ENCODE data around the gene ZNF474. TPM values are rescaled to one million over a fixed set of nuclear protein-coding genes. Genes with fewer than 3 reads are reported as not detected.
A peak's percentile ranks its signal among the peaks of the same experiment; 100 is the strongest.

Gene ZNF474
- total and polyA plus RNA-seq, 2 of the 8 experiments (the other 6 are each of a cell fraction or from before 2014, with no cell fraction given), result not detected

- H2BK12ac ChIP-seq (ENCODE audit: low read depth, low read length), result no peak overlapping the region
- H3K4ac ChIP-seq (replicated peaks; ENCODE audit: insufficient read length, low read depth, low read length), result no peak overlapping the region
- no peak overlapping the region for H3K27ac ChIP-seq (ENCODE audit: low read depth, low read length)
- no peak overlapping the region for H4K91ac ChIP-seq (replicated peaks; ENCODE audit: insufficient read length, low read length)
- H3K18ac ChIP-seq (ENCODE audit: extremely low read depth, low read length), result no peak overlapping the region
- no peak overlapping the region for H3K9ac ChIP-seq (replicated peaks in 1 of 4; ENCODE audit: extremely low read depth in 1 of 4, low read depth in 3 of 4, low read length in 3 of 4)
- H3K56ac ChIP-seq (replicated peaks; ENCODE audit: insufficient read length, low read depth, low read length), result no peak overlapping the region
- H3K9me3 ChIP-seq (ENCODE audit: insufficient read depth in 2 of 2, low read depth in 1 of 2, low read length in 1 of 2), result no peaks in the 10 kb centered on the region
- no peak overlapping the region for H2BK15ac ChIP-seq (ENCODE audit: low read length)
- peaks cover 0 to under 1% (median 0%) of the 10 kb centered on the region in 4 experiments; a peak in 1 of 7 replicates for H3K27me3 ChIP-seq (replicated peaks in 1 of 4; ENCODE audit: control insufficient read depth in 3 of 4, extremely low read depth in 1 of 4, insufficient read depth in 3 of 4, low read length in 3 of 4)
- no peak overlapping the region for H2BK5ac ChIP-seq (ENCODE audit: low read depth, low read length)
- no peak overlapping the region for H4K8ac ChIP-seq (ENCODE audit: extremely low read depth, insufficient read depth, low read length)
- no peak overlapping the region for H3K14ac ChIP-seq (ENCODE audit: insufficient read length)
- 77% methylated on average over 3 of the region's 3 CpGs; no CpG with 5 or more reads in 1 of the 2 experiments for WGBS, 2 experiments (ENCODE audit: extremely low coverage in 1 of 2, insufficient coverage in 1 of 2, insufficient read length in 1 of 2, insufficient replicate concordance in 2 of 2, low coverage in 1 of 2, low lambda C conversion rate in 2 of 2, missing lambda C conversion rate in 1 of 2)
- H3K23me2 ChIP-seq (ENCODE audit: low read depth, low read length), result no peaks in the 10 kb centered on the region
- H2BK20ac ChIP-seq (ENCODE audit: low read length), result no peak overlapping the region
- FAIRE-seq, result peak; percentile 60
- no peak overlapping the region for H3K4me3 ChIP-seq (ENCODE audit: extremely low read depth in 1 of 4, insufficient read depth in 2 of 4, low read depth in 3 of 4, low read length in 4 of 4)
- H3K4me2 ChIP-seq (ENCODE audit: insufficient read depth in 1 of 2, low read depth in 2 of 2, low read length in 2 of 2), result no peak overlapping the region
- CTCF ChIA-PET (ENCODE audit: partially characterized antibody), result interaction anchor here (0.6 to 4.1 kb wide), 6 partner anchors 9 to 710 kb away, joined by 3 to 28 read pairs (median 3); no protein-coding TSS in a partner anchor
- no peaks in the 10 kb centered on the region for H4K20me1 ChIP-seq (replicated peaks in 1 of 2; ENCODE audit: control insufficient read depth in 1 of 2, insufficient read depth in 2 of 2, low read length in 2 of 2)
- no peaks in the 10 kb centered on the region for H3K79me2 ChIP-seq (ENCODE audit: control insufficient read depth in 1 of 2, insufficient read depth in 2 of 2, low read length in 2 of 2)
- no peak for DNase-seq (ENCODE audit: low read depth in 1 of 2, low spot score in 2 of 2)
- no peak overlapping the region for H3K23ac ChIP-seq (ENCODE audit: insufficient read length)
- no peak overlapping the region for H2AK5ac ChIP-seq (ENCODE audit: low read depth, low read length)
- no peaks in the 10 kb centered on the region for H3K79me1 ChIP-seq (ENCODE audit: low read depth, low read length)
- H4K5ac ChIP-seq (ENCODE audit: insufficient read length, low read depth, low read length), result no peak overlapping the region
- H2BK120ac ChIP-seq (replicated peaks; ENCODE audit: low read depth, low read length), result no peak overlapping the region
- no peaks in the 10 kb centered on the region for H3K4me1 ChIP-seq (replicated peaks in 1 of 4; ENCODE audit: control insufficient read depth in 3 of 4, insufficient read depth in 4 of 4, low read length in 3 of 4)
- POLR2A ChIA-PET (ENCODE audit: partially characterized antibody), result no interaction called here
- peak overlapping the region; percentile 87; the same call in 1 of the 2 replicates for H2AFZ ChIP-seq (ENCODE audit: low read length)
- H3K36me3 ChIP-seq (ENCODE audit: control insufficient read depth in 2 of 4, insufficient read depth in 4 of 4, low read length in 3 of 4), result no peaks in the 10 kb centered on the region
- TF ChIP-seq PHF8 (conservative IDR thresholded peaks at IDR 0.05; ENCODE audit: low read depth, low read length), result no peak
- TF ChIP-seq KDM1A (IDR thresholded peaks at IDR 0.05; ENCODE audit: borderline replicate concordance, low read length), result no peak
- TF ChIP-seq POU5F1 (IDR thresholded peaks at IDR 0.05; ENCODE audit: low read depth, low read length), result no peak
- no peak for TF ChIP-seq SAP30 (IDR thresholded peaks at IDR 0.05; ENCODE audit: insufficient read depth, insufficient replicate concordance, low read length)
- TF ChIP-seq KDM5A (IDR thresholded peaks at IDR 0.05; ENCODE audit: low read length), result no peak
- TF ChIP-seq ZNF274 (IDR thresholded peaks at IDR 0.05; ENCODE audit: borderline replicate concordance, extremely low read depth, low read length), result no peak
- TF ChIP-seq CBX8 (IDR thresholded peaks at IDR 0.05; ENCODE audit: borderline replicate concordance, low read depth, low read length), result no peak
- no peak for TF ChIP-seq SRF (IDR thresholded peaks at IDR 0.05; ENCODE audit: low read depth, low read length)
- TF ChIP-seq RFX5 (IDR thresholded peaks at IDR 0.05; ENCODE audit: borderline replicate concordance, low read depth, low read length), result no peak
- TF ChIP-seq HDAC6 (IDR thresholded peaks at IDR 0.05; ENCODE audit: low read depth, low read length), result no peak
- no peak for TF ChIP-seq SIX5 (IDR thresholded peaks at IDR 0.05; ENCODE audit: low read depth, low read length)
Observed at GRCh38 chr5:122110987-122111386, 18.4 kb upstream of the ZNF474 start.

Measured in H1 (cell line).